Activated gamma-delta T cell (primary cell): ENCODE results near the gene TSSK6.

Experiments
- DNase-seq: peaks from one replicate; lab custom pipeline; 2025; lab: John Stamatoyannopoulos, UW

TSSK6 gene

GRCh38 chr19:19464339-19465098 is 50.8 kb downstream of the TSSK6 start:
- no peak for DNase-seq
